GM19452 (cell line): ENCODE measurements around the gene NXPH3.

Experiments
- ATAC-seq: cut with Tn5 transposase; IDR thresholded peaks from one replicate; pipeline ENCODE4 v1.9.1; 2021; ENCODE audit not compliant: unreplicated experiment

NXPH3 gene

DNA sequence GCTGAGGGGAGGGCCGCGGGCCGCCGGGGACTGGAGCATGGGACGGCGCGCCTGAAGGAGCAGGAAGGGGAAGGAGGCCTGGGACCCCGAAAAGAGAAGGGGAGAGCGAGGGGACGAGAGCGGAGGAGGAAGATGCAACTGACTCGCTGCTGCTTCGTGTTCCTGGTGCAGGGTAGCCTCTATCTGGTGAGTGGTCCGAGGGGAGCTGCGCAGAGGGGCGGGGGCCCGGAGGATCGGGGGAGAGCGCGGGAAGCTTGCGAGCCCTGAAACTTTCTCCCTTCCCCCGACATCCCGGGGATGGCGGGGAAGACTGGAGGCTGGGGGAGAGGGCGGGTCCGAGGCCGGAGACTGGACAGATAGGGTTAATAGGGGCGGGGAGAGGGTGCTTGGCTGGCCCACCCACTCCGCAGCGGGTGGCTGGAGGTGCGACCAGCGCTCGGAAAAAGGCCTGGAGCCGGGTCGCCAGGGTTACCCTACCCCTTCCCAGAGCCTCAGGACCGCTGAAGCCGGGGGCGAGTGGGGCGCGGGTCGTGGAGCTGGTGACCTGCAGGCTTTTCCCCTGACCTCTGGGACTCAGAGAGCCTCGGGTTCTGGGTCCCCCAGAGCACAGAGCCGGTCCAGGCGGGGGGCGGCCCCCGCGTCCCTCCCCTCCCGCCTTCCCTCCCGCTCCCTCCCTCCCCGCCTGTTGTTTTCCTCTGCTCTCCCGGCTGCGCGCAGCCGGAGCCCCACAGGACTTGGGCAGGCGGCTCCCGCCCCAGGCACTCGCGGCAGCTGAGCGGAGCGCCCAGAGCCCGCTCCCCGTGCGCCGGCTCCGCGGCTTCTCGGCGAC lies 631 bp downstream of the NXPH3 start:
- ATAC-seq: no peak

DNA sequence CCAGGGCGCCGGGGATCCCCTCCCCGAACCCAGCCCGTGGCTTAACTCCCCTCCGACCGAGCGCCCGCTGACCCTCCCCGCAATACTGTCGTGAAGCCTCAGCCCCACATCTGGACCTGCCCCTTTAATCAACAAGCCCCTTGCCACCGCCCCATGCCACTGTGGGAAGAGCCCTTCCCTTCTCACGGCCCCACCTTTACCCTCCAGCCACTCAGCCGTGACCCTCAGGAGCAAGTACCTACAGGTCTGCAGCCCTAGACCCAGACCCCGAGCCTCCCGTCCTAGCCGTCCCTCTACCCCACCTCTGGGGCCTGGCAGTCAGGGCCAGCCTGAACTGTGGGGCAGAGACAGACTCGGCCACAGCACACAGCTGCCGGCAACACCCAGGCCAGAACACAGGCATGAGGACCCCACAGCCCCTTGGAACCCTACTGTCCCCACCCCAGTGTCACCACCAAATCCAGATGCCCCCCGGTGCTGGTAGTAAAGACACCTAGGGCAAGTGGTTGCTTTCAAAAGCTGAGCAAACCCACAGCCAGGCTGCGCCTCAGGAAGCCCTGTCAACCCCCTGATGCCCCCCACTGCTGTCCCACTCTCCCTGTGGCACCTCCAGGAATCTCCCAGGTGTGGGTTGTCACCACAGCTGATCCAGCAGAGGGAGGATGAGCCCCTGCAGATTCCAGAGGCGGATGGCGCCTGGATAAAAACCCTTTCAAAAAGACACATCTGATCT lies 1.4 kb downstream of the NXPH3 start:
- ATAC-seq: no peak

DNA sequence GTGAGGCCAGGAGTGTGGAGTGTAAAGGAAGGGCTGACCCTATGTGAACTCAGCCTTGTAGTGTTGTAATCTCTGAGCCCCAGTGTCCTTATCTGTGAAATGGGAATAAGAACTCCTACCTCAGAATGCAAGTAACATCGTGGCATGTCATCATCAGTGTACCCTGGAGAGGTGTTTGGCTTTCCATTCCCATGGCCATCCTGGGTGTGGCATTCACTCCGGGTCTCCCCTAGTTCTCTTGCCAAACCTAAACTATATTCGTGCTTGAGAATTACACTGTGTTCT lies 1.9 kb downstream of the NXPH3 start:
- no peak for ATAC-seq

DNA sequence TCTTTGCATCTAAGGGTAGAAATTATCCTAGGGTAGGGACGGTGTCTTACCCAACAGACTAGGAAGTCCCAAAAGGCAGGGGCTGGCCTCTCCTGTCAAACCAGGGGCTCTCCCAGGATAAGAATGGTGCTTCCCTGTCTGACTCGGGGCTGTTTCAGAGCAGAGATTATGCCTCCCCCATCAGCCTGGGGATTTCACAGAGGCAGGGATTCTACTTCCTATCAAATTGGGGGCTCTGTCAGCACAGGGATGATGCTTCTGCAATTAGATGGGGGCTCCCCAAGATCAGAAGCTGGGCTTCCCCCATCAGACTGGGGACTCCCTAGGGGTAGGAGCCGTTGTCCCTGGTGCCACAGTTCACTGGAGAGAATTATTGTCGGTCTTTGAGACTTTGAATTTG lies 2.3 kb downstream of the NXPH3 start:
- no peak for ATAC-seq

DNA sequence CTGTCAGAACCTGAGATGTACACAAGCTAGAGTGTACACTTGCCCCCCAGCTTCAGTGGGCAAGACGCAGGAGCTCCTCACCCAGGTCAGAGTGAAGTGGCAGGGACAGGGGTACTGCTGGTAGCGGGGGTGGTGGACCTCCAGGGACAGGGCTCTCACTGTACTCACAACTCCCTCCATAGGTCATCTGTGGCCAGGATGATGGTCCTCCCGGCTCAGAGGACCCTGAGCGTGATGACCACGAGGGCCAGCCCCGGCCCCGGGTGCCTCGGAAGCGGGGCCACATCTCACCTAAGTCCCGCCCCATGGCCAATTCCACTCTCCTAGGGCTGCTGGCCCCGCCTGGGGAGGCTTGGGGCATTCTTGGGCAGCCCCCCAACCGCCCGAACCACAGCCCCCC lies 2.7 kb downstream of the NXPH3 start:
- no peak for ATAC-seq

DNA sequence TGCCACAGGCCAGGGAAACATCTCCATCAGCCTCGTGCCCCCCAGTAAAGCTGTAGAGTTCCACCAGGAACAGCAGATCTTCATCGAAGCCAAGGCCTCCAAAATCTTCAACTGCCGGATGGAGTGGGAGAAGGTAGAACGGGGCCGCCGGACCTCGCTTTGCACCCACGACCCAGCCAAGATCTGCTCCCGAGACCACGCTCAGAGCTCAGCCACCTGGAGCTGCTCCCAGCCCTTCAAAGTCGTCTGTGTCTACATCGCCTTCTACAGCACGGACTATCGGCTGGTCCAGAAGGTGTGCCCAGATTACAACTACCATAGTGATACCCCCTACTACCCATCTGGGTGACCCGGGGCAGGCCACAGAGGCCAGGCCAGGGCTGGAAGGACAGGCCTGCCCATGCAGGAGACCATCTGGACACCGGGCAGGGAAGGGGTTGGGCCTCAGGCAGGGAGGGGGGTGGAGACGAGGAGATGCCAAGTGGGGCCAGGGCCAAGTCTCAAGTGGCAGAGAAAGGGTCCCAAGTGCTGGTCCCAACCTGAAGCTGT lies 3.4 kb downstream of the NXPH3 start:
- no peak for ATAC-seq

DNA sequence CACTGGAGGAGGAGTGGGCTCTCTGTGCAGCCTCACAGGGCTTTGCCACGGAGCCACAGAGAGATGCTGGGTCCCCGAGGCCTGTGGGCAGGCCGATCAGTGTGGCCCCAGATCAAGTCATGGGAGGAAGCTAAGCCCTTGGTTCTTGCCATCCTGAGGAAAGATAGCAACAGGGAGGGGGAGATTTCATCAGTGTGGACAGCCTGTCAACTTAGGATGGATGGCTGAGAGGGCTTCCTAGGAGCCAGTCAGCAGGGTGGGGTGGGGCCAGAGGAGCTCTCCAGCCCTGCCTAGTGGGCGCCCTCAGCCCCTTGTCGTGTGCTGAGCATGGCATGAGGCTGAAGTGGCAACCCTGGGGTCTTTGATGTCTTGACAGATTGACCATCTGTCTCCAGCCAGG lies 3.9 kb downstream of the NXPH3 start:
- no peak for ATAC-seq

DNA sequence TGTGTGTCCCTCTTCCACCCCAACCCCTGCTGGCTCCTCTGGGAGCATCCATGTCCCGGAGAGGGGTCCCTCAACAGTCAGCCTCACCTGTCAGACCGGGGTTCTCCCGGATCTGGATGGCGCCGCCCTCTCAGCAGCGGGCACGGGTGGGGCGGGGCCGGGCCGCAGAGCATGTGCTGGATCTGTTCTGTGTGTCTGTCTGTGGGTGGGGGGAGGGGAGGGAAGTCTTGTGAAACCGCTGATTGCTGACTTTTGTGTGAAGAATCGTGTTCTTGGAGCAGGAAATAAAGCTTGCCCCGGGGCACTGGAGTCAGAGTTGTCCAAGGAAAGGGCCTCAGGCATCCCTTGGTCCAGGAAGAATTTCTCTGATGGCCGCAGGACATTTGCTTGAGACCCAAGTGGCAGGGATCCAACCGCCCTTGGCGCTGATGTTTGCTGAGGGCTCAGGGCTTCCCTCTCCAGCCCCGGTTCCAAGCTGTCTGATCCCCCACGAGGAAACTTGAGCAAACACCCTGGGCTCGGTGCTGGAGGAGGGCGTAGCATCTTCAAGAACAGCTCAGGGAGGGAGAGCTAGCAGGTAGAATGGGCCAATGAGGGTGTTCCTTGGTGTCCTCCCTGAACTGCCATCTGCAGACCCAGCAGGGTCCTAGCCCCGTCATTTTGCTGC lies 4.5 kb downstream of the NXPH3 start:
- no peak for ATAC-seq

DNA sequence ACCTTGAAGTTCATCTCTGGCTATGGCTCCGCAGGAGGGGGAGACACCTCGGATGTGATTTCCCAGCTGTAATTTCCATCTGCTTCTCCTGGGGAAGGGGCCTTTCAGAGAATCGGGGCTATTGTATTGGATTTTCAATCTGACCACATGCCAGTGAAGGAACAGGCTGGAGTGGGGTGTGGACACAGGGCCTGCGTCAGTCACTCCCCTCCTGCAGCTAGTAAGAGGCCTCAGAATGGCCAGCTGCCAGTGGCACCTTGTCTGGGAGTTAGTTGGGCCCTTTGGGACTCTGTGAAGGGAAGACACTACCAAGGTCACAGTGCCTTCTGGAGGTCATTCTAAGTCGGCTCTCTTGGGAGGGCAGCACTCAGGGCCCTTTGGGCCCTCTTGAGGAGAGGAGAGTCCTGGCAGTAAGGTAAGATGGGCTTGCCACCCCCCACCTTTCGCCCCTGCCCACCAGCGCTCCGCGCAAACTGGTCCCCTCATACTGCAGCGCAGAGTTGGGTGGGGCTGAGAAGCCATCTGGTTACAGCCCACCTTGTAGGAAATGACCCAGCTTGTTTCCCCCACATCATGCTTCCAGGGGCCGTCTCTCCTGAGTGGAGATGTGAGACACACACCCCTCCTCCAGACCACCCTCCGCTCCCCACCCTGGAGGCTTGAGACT lies 5.4 kb downstream of the NXPH3 start:
- no peak for ATAC-seq

DNA sequence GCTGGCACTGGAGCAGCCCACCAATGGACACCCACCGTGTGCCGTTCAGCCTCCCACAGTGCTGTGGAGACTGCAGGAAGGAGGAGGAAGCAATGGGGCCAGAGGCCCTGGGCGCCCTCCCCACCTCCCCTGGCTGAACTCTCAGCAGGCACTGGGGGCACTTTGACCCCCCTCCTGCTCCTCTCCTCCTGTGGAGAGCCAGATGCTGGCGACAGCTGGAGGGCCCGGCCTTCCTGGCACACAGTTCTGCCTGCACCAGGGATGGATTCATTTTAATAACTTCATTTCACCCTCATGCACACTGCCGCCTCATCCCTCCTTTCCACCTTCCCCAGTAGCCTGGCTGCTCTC lies 6.0 kb downstream of the NXPH3 start:
- no peak for ATAC-seq

DNA sequence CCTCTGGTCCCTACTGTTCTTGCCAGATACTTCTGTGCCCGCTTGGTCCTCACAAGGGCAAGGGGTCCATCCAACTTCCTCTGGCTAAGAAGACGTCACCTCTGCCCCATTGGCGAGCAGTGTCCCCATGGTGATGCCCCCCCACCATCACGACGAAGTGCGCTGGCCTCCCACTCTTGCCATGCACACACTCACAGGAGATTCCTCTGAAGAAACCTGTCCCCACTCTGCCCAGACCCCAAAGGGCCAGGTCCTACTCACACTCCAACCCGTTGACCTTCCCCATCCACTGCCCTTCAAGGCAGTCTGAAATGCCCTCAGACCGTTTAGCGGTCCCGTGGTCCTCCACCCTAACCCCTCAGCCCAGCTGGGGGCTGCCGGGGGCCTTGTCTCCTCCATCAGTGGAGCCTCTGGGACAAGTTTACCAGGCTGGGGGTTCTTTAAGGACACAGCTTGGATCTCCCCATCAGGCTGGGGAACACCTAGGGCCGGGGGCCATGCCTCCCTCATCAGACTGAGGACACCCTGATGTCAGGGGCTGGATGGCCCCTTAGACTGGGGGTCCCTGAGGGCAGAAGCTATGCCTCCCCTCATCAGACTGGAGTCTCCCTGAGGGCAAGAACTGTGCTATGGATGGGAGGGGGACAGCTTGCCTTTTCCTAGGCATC lies 6.5 kb downstream of the NXPH3 start:
- no peak for ATAC-seq

DNA sequence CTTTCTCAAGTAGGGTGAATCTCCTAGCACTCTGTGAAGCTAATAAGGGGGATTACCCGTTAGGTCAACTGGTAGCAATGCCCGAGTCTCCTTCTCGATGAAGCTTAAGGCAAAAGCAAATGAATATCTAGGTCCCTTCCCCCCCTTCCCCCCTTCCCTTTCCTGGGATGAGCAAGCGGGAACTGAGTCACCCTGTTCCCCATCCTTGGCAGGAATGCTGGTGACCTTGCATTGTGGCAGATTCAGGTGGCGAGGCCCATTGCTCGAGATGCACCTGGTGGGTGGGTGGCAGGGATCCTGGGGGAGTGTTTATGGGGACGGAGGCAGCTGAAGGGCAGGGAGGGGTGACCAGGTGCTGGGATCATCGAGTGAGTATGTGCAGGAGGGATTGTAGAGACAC lies 7.1 kb downstream of the NXPH3 start:
- no peak for ATAC-seq

DNA sequence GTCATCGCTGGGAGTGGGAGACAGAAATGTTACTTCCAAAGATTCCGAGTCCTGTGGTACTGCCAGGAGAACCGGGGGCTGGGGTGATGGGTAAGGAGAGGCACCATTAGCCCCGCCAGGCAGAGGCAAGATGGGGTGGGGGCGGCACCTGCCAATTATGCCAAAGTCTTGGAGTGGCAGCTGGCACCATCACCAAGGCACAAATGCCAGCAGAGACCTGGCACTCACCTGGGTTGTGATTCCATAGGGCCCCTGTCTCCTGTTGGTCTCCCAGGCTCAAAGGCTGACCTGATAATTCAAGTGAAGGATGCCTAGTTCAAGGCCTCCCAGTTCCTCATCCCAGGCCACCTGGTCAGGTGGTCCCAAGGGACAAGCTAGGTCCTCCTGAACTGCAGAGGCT lies 7.6 kb downstream of the NXPH3 start:
- no peak for ATAC-seq

DNA sequence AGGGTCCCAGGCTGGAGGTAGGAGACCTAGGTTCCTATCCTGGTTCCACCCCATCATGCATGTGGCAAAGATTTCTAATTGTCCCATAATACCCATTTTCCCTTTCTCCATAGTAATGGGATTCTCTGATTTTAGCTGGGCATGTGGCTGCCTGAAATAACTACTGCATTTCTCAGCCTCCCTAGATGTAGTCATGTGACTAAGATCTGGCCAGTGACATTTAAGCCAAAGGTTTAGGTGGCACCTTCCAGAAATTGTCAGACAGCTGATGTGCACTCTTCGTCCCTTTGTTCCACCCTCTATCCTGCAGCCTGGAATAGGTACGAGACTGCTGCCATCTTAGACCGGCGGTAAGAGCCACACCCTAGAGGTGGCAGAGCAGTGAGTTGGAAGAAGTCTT lies 8.2 kb downstream of the NXPH3 start:
- no peak for ATAC-seq

DNA sequence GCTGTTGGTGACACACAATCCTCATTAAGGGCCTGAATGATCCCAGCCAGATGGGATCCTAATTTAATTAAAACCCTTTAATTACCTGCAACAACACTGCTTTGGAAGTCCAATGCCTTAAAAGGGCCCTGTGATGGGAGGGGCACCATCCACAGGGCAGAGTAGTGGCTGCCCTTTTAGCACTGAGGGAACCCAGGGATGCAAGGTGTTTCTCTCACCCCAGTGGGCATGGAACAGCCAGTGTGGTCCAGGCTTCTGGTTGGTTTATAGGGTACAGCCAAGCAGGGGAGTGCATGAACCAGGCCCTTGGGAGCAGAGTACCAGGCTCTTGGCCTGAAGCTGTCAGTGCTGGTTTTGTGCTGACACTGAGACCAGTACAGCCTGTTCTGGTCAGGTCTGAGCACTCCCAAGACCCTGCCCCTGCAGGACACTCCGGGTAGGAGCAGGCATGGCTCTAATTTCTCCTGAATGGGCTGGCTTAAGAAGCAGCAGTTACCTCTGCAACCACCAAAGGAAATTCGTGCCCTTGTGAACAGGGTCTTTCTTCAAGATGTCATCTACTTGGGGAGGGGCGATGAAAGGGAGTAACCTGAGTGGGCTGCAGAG lies 9.9 kb downstream of the NXPH3 start:
- ATAC-seq: no peak

DNA sequence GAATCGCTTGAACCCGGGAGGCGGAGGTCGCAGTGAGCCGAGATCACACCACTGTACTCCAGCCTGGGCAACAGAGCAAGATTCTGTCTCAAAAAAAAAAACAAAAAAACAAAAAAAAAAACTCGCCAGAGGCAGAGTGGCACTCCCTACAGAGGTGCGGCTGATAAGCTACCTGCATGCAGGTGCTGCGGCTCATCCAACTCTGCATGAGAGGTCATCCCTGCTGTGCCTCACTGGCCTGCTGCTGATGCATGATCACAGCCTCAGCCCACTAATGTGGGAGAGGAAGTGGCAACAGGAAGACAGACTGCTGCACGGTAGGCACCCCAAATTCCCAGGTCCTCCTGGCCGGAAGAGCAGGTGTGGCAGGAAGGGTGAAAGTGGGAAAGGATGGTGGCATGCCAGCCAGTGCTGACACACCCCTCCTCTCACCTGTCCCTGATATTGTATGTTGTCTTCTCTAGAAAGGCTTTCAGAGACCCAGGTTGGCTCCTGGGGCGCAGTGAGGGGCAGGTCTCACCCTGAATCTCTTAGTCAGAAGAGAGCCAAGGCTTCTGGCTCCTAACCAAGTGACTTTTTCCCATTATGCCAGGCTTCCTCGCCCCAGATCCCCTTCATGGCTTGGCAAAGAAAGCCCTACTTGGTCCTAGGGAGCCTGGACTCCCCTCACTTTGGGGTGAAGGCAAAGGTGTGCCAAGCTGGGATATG lies 11.8 kb downstream of the NXPH3 start:
- no peak for ATAC-seq

DNA sequence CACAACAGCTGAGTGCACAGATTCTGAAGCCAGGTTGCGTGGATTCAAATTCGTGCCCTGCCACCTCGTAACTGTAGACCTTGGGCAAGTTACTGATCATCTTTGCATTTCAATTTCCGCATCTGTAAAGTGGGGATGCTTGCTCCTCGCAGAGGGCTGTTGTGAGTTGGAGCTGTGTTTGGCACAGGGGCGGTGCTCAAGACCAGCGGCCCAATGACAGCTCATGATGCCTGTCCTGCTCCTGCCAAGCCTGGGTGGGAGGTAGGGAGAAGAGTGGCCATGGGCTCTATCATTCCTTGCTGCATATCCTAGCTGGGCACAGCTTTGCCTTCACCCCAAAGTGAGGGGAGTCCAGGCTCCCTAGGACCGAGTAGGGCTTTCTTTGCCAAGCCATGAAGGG lies 12.6 kb downstream of the NXPH3 start:
- ATAC-seq: no peak

DNA sequence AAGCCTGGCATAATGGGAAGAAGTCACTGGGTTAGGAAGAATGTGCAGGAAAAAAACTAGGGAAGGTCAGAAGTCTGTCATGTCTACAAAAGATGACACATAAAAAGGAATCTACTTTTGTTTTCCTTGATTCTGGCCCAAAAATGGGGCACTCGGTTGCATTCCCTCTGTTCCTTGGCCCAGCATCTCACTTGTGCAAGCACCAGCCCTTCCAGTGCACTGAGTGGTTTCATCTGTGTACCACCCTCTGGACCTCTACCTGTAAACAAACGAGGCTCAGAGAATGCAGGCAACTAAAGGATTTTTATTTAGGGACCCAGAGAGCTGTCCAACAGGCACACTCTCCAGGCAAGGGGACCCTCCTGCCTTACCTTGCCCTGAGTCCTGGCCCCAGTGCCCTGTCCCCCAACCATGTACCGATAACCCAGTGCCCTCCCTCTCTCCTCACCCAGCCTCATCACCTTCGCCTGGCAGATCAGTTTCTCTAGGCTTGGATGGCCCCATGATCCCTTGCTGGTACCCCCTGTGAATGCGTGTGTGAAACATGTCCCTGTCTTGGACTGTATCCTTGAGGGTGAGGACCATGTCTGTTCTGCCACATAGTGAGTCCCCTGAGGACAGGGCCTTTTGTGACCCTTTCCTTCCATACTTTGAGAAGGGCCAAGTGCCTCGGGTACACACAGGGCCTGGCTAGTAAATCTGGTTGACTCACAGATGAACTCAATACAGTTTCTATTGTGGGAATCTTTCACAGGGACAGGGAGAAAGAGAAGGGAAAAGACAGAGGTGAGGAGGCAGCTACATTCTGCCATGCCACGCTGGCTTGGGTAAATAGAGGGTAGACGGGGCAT lies 13.3 kb downstream of the NXPH3 start:
- ATAC-seq: no peak

DNA sequence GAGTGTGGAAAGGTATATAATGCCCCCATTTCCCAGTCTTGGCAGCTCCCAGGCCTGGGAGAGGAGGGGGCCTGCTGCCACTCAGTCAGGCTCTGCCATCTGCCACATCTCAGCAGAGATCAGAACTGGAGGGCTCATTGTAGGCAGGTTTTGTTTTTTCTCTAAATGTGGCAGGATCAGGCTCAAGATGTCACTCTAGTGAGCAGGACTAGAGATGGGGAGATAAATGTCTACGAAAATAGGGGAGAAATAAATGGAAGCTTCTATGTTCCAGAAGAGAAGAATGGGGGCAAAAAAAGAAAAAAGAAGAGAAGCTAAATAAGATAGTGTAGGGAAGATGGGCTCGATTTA lies 13.9 kb downstream of the NXPH3 start:
- no peak for ATAC-seq
